OCI-LY7 (cell line): ENCODE results near the gene RCOR1.

Experiments used
- EZH2phosphoT487 ChIP-seq: fragments of 200-600 bp; sonication (generic); IDR thresholded peaks from 2 replicates; pipeline ENCODE4 v1.6.1; 2018; ENCODE audit warnings: low read depth, borderline replicate concordance, mild to moderate bottlenecking, mixed run types, antibody characterized with exemption, low read length, moderate library complexity, mixed read lengths
- TF ChIP-seq, protein P1 (sequence below): fragments of 200-600 bp; sonication (generic); conservative IDR thresholded peaks from 2 replicates; pipeline ENCODE4 v1.5.1; 2014; ENCODE audit warnings: mild to moderate bottlenecking, antibody characterized with exemption, low read length, moderate library complexity, mixed read lengths

DNA sequence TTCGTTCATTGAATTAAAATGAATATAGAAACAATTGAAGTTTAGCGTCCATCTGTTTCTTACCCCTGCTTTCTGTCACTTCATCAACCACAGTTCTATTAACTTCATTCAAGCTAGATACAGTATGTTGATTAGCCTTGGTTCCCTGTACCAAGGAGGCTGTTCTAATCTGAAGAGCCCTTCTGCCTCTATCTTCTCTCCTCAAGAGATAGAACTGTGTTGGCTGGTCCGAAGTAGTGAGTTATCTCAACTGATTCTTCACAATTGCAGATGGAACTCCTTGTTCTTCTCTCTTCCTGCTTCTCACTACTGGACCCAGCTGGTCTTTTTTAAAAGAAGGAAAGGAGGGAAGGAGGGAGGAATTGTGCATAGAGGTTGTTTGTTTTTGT is 102.7 kb downstream of the RCOR1 start:
- TF ChIP-seq, protein P1, sequence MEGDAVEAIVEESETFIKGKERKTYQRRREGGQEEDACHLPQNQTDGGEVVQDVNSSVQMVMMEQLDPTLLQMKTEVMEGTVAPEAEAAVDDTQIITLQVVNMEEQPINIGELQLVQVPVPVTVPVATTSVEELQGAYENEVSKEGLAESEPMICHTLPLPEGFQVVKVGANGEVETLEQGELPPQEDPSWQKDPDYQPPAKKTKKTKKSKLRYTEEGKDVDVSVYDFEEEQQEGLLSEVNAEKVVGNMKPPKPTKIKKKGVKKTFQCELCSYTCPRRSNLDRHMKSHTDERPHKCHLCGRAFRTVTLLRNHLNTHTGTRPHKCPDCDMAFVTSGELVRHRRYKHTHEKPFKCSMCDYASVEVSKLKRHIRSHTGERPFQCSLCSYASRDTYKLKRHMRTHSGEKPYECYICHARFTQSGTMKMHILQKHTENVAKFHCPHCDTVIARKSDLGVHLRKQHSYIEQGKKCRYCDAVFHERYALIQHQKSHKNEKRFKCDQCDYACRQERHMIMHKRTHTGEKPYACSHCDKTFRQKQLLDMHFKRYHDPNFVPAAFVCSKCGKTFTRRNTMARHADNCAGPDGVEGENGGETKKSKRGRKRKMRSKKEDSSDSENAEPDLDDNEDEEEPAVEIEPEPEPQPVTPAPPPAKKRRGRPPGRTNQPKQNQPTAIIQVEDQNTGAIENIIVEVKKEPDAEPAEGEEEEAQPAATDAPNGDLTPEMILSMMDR = no peak
- TF ChIP-seq EZH2phosphoT487 = no peak
